Right lobe of liver (tissue), 6 donors: ENCODE measurements around the gene TGFBR1. TPM values are rescaled to one million over a fixed set of nuclear protein-coding genes. Genes with fewer than 3 reads are reported as not detected.

Source experiments
- ATAC-seq, 4 donors: fragments of 200-7000 bp; cut with Tn5 transposase; one replicate each; pipeline ENCODE4 v1.9.1; 2020; ENCODE audit warnings: mild to moderate bottlenecking in 4 of 4, moderate library complexity in 4 of 4
- DNase-seq, 3 donors: peaks; one replicate each; pipeline ENCODE4 v3.0.0-alpha.2; 2020
- H3K27ac ChIP-seq, 3 donors: fragments of 200-600 bp; one replicate each; pipeline ENCODE4 v1.8.0; 2022
- H3K27me3 ChIP-seq, 2 donors: fragments of 200-600 bp; one replicate each; pipeline ENCODE4 v1.8.0; 2022
- H3K36me3 ChIP-seq, 4 donors: fragments of 200-600 bp; sonication (generic) in 1 of 4; one replicate each; pipeline versions ENCODE4 v1.5.1 to v1.8.0; 2017 to 2022; ENCODE audit warnings: control low read depth in 1 of 4
- H3K4me1 ChIP-seq, 4 donors: fragments of 200-600 bp; sonication (generic) in 1 of 4; one replicate each; pipeline versions ENCODE4 v1.5.1 to v1.8.0; 2017 to 2022; ENCODE audit warnings: control low read depth in 1 of 4
- H3K4me3 ChIP-seq, 3 donors: fragments of 200-600 bp; one replicate each; pipeline ENCODE4 v1.8.0; 2022
- H3K9me3 ChIP-seq, 4 donors: fragments of 200-600 bp; sonication (generic) in 1 of 4; one replicate each; pipeline versions ENCODE4 v1.5.1 to v1.8.0; 2017 to 2022; ENCODE audit warnings: control low read depth in 1 of 4
- POLR2A ChIP-seq: fragments of 450-650 bp; IDR thresholded peaks from one replicate; pipeline ENCODE4 v1.6.1; 2017; ENCODE audit warnings: antibody characterized with exemption, mild to moderate bottlenecking
- WGBS: methylation state at CpG from one replicate; pipeline ENCODE4 v1.1.6; 2018; ENCODE audit warnings: low coverage, low lambda C conversion rate; ENCODE audit not compliant: insufficient coverage; ENCODE audit errors: missing lambda C conversion rate; 5-methylcytosine and 5-hydroxymethylcytosine counted together
- intact Hi-C, 2 donors: fragments of 100-400 bp; cut with DNase I; formaldehyde crosslinking; loops; one replicate each; pipeline versions ENCODE4 v1.11.2 to v1.14.1; 2022
- total RNA-seq, 6 experiments: library from RNA; depleted of rRNA in 2 of 6; stranded (reverse); fragments of >200 nt in 2 of 6; fragmentation: NEBNext Ultra II Directional in 3 of 6; extraction: Animal tissue kit (Norgen Biotek cat#: 25700) in 3 of 6; gene quantifications; one replicate each; pipeline versions ENCODE4 v1.1.0 to v1.2.4, GENCODE V29; 2016 to 2023
- TF ChIP-seq, protein P1 (sequence below), 4 donors: fragments of 200-600 bp in 3 of 4; fragments of 450-650 bp in 1 of 4; IDR thresholded peaks; one replicate each; pipeline versions ENCODE4 v1.5.1 to v1.8.0; 2016 to 2022; ENCODE audit warnings: antibody characterized with exemption in 4 of 4, mild to moderate bottlenecking in 2 of 4
- donor health status: DM: no; HTN: yes; CAD: no.
- donor health status: DM: no; HTN: no; CAD: no.
- donor health status: DM: no; HTN: no; CAD: no.
- donor health status: DM: no; HTN: yes; CAD: no.
- donor health status: DM: no; HTN: yes; CAD: no.

The TGFBR1 gene
- total RNA-seq, 6 experiments from 2014 or later: 9.6 to 26.4 (median 13.4) TPM

DNA sequence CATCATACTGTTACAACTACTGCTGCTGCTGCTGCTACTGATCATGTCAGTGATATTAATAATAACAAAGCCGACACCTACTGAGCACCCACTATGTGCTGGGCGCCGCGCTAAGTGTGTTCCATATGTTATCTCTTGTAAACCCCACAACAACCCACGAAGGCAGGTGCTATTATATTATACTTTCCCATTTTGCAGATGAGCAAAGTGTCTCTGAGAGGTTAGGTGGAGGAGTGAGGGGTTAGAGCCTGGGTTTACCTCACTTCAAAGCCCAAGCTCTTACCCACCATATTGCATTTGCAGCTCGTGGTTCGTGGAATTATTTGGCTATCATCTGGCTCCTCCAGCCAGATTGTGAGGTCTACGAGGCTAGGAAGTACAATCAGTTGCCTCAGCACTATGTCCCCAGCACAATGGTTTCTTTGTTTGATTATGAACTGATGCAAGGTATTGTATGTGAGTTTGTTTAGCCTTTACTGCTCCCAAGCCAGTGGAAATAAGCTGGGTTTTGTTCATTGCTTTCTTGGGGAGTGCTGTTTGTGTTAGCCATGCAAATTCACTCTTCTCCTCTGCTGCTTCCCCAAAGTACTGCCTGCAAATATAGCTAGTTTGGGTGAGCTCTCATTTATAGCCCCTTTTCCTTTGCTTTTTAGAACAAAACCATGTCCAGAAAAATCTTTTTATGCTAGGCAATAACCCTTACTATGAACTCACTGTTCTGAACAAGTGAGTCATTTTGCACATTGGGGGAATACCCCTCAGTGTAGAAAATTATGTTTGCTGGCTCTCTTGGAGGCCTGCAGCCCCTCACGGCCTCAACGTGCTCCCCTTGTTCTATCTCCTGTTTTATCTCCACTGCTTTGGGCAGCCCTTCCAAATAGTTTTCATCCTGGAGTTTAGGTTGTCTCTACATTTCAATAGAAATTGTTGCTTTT lies 68.9 kb downstream of the TGFBR1 start:
- WGBS: 69% methylated on average over 9 of the region's 10 CpGs
- ATAC-seq: no peak
- no peaks in the 10 kb centered on the region for H3K9me3 ChIP-seq
- H3K27me3 ChIP-seq: no peaks in the 10 kb centered on the region
- TF ChIP-seq, protein P1, sequence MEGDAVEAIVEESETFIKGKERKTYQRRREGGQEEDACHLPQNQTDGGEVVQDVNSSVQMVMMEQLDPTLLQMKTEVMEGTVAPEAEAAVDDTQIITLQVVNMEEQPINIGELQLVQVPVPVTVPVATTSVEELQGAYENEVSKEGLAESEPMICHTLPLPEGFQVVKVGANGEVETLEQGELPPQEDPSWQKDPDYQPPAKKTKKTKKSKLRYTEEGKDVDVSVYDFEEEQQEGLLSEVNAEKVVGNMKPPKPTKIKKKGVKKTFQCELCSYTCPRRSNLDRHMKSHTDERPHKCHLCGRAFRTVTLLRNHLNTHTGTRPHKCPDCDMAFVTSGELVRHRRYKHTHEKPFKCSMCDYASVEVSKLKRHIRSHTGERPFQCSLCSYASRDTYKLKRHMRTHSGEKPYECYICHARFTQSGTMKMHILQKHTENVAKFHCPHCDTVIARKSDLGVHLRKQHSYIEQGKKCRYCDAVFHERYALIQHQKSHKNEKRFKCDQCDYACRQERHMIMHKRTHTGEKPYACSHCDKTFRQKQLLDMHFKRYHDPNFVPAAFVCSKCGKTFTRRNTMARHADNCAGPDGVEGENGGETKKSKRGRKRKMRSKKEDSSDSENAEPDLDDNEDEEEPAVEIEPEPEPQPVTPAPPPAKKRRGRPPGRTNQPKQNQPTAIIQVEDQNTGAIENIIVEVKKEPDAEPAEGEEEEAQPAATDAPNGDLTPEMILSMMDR (IDR thresholded peaks at IDR 0.05): no peak
- TF ChIP-seq POLR2A: no peak
- no peak overlapping the region for H3K27ac ChIP-seq
- no peak for DNase-seq
- H3K4me1 ChIP-seq: no peaks in the 10 kb centered on the region
- H3K36me3 ChIP-seq: no peaks in the 10 kb centered on the region
- intact Hi-C loops: no loop called here
- H3K4me3 ChIP-seq: no peak overlapping the region

- Histone ChIP-seq H3K9me3 (no peaks in the 10 kb centered on the region), H3K4me3 (no peak overlapping the region), H3K4me1 (no peaks in the 10 kb centered on the region), H3K27me3 (no peaks in the 10 kb centered on the region), H3K27ac (no peak overlapping the region), H3K36me3 (no peaks in the 10 kb centered on the region)
- ATAC-seq: no peak
- TF ChIP-seq, protein P1 (IDR thresholded peaks at IDR 0.05): no peak
- TF ChIP-seq POLR2A: no peak
- no peak for DNase-seq
- intact Hi-C loops: no loop called here
- WGBS: 30% methylated on average over 4 of the region's 4 CpGs
Measured at GRCh38 chr9:99176527-99177013, 71.7 kb downstream of the TGFBR1 start.

DNA sequence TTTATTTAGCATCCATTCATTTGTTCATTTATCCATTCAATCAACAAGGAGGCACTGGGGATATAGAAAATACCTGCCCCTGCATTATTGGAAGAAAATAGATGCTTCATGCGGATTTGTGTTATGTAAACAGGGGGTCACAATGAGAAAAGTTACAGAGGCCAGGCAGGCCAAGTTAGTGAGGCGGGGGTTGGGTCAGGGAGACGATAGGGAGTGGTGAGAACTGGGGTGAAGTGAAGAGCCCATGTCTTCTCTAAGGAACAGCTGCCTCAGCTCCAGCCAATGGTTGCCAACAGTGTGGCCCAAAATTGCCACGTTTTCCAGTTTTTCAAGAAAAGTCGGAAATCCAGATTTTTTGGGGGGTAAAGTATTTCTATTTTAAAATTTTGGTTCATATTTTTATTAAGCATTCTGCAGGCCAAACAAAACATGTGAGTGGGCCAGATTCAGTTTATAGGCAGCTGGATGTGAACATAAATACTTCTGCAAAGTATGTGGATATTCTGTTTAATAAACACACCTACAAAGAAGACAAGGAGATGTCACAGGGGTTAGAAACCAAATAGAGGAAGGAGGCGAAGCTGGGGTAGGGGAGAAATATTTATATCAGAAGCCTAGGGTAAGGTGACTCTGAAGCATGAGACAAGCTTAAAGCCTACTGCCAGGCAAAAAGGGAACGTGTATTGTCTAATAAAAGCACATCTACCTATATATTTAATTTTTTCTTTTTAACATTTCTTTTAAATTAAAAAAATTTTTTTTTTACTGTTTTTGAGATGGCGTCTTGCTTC lies 72.9 kb downstream of the TGFBR1 start:
- Histone ChIP-seq H3K4me1 (no peaks in the 10 kb centered on the region), H3K27me3 (no peaks in the 10 kb centered on the region), H3K36me3 (no peaks in the 10 kb centered on the region), H3K9me3 (no peaks in the 10 kb centered on the region), H3K4me3 (no peak overlapping the region), H3K27ac (no peak overlapping the region)
- intact Hi-C loops: no loop called here
- ATAC-seq: no peak
- 80% methylated on average over 8 of the region's 8 CpGs for WGBS
- DNase-seq: no peak
- TF ChIP-seq POLR2A: no peak
- TF ChIP-seq, protein P1 (IDR thresholded peaks at IDR 0.05): no peak

- no peaks in the 10 kb centered on the region for H3K4me1 ChIP-seq
- intact Hi-C loops: no loop called here
- H3K4me3 ChIP-seq: no peak overlapping the region
- no peaks in the 10 kb centered on the region for H3K27me3 ChIP-seq
- ATAC-seq (no peak), DNase-seq (no peak)
- no peaks in the 10 kb centered on the region for H3K36me3 ChIP-seq
- WGBS: 83% methylated on average over 12 of the region's 17 CpGs
- no peaks in the 10 kb centered on the region for H3K9me3 ChIP-seq
- no peak overlapping the region for H3K27ac ChIP-seq
- no peak for TF ChIP-seq POLR2A
- TF ChIP-seq, protein P1 (IDR thresholded peaks at IDR 0.05): no peak
Measured at GRCh38 chr9:99178912-99179872, 74.3 kb downstream of the TGFBR1 start.
